CD4-positive, alpha-beta T cell treated with Interleukin-1 beta for 1 hour (primary cell): ENCODE data around the gene EEF2K.

Experiments used
- DNase-seq, 2 donors: peaks; one replicate each; pipeline ENCODE4 v3.0.0-alpha.2; 2020 to 2022

Gene EEF2K

GRCh38 chr16:22337849-22338635 is 132.0 kb downstream of the EEF2K start:
- no peak for DNase-seq
